Activated T-cell treated with anti-CD3 and anti-CD28 coated beads for 1 hour (primary cell): ENCODE data around the gene ARHGAP26.

Experiments
- DNase-seq: peaks from one replicate; pipeline ENCODE4 v3.0.0-alpha.2; 2020; ENCODE audit warnings: low read depth

ARHGAP26 gene

DNA sequence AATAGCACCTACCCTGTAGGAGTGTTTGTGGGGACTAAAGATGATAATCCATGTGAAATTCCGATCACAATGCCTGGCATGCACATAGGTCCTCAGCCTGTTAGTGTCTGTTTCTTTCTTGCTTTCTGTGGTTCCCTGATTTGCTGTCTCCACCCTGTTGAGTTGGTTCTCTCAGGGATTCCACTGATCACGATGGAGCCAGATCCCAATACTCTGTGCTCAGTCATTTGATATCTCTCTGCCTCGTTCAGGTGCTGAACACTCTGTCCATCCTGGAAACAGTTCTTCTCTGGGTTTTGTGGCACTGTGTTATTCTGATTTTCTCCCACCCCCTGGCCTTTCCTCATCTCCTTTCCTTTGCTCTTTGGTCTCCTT lies 60.8 kb downstream of the ARHGAP26 start:
- DNase-seq, result no peak

DNA sequence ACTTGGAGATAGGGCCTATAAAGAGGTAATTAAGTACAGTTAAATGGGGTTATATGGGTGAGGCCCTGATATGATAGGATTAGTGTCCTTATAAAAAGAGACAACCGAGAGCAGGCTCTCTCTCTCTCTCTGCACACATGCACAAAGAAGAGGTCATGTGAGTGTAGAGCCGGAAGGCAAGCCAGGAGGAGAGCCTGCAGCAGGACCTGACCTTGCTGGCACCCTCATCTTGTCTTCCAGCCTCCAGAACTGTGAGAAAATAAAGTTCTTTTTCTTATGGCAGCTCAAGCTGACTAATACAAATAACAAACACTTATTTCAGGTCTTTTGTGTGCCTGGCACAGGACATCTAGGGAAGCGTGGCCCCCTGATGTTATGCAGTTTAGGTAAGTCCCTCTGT lies 62.1 kb downstream of the ARHGAP26 start:
- no peak for DNase-seq

DNA sequence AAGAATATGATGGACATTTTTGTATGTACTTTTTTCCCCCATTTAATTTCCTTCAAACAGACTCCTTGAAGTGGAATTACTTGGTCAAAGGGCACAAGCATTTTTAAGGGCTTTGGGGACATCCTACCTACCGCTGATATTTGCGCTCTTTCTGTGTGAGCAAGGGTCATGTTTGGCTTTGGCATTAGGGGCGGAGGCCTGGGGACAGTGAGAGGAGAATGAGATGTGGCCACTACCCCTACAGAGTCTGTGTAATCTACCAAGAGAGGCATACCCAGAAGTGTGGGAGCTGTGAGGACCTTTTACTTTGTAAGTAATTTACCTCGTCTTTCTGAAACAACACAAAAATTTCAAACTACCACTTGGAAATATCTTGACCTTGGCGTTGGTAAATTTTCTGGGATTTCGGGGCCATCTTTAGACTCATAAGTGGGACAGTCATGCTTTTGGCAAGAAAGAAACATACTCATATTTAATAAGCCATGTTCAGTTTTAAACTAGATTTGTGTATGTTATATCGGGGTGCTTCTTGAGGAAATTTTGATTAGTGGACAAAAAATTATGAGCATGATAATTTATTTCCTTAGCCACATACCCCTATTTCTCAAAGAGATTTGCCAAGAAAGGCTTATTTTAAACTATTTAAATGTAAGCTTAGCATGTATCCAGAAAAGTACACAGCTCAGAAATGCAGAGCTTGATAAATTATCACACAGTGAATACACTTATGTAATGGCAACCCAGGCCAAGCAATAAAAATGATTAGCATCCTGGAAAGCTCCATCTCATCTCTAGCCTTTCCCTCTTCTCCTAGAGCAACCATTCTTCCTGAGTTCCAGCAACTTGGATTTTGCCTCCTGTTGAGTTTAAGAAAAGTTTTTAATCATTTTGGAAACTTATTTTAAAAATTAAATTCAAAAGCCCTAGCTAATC lies 63.6 kb downstream of the ARHGAP26 start:
- DNase-seq, result no peak

DNA sequence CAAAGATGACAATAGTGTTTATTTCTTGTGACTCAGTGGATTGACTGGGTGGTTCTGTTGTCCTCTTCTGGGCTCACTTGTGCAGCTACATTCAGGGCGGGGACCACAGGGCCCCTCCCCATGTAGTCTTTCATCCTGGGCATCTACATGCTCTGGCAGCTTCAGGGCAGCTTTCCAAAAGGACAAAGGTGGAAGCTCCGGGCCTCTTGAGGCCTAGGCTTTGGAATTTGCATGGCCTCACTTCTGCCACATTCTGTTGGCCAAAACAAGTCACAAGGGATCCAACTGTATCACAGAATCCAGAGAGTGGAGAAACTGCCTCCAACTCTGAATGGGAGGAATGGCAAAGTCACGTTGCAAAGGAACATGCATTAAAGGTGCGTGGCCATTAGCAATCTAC lies 64.3 kb downstream of the ARHGAP26 start:
- DNase-seq, result no peak

DNA sequence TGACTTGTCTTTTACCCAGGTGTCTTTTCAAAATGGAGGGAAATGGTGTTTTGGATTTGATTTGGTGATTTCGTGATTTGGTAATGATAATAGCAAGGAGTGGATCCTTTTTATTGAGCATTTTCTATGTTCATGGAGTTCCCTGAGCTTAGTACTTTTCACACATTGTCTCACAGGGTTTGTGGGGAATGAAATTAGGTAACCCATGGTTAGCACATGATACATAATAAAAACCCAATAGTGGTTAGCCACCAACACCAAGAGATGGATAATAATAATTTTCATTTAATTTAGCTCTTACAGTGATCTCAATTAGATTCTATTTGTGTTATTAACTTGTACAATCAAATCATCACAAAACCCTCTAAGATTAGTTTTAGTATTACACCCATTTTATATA lies 65.4 kb downstream of the ARHGAP26 start:
- DNase-seq, result no peak

DNA sequence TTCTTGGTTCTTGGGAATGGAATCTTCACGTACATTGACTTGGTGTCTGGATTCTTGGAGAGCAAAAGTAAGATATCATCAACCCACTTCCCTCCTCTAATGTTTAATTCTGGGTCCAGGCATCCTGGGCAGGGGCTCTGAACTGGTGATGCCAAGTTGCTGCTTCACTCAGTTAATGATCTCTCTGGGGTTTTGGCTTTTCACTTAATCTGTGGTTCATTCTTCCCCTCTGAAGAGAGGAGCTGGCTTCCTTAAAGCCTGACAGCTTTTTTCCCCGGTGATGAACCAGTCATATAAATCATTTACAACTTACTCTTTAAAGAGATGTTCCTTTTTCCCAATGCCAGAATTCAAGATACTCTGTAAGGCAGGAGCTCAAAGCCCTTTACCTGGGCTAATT lies 65.9 kb downstream of the ARHGAP26 start:
- DNase-seq, result no peak

DNA sequence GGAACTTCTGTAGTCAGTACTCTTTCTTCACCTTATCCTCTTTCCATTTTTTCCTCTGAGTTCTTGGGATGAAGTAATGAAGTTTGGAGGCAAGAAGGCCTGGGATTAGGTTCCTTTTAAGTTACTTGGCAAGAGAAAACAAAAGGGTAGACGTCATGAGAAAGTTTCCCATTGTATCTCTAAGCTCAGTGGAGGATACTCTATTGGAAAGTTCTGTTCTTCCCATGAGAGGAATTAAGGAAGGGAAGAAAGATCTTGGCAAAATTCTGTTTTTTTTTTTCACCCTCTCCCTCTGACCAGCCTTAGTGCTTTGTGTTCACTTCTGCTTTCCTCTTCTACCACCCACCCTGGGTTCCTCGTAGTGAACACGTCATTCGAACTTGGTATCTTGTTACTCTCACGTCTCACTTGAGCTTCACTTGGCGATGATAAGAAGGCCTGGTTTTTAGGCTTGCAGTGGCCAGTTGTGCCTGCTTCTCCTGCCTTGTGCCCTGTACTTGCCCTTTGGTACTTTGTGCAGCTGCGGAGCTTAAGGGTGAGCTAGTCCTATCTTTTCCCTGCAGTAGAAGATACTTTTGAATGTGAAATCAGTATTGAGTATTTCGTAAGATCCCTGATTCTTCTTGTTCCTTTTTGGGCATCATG lies 67.0 kb downstream of the ARHGAP26 start:
- no peak for DNase-seq

DNA sequence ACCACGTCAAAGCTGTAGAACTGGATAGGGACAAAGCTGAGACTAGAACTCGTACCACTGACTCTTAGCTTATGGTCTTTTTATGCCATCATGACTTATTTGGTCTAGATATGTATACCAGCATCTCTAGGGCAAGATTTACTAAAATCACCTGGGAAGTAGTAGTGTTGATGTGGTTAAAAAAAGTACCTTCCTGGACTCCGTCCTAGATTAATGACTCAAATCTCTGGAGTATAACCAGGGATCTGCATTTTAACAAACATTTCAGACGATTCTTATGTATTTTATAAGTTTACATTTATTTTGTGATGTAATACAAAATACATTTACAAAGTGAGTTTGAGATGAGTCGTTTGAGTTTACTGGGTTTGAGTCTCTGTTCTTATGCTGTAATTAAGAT lies 68.7 kb downstream of the ARHGAP26 start:
- DNase-seq, result no peak

DNA sequence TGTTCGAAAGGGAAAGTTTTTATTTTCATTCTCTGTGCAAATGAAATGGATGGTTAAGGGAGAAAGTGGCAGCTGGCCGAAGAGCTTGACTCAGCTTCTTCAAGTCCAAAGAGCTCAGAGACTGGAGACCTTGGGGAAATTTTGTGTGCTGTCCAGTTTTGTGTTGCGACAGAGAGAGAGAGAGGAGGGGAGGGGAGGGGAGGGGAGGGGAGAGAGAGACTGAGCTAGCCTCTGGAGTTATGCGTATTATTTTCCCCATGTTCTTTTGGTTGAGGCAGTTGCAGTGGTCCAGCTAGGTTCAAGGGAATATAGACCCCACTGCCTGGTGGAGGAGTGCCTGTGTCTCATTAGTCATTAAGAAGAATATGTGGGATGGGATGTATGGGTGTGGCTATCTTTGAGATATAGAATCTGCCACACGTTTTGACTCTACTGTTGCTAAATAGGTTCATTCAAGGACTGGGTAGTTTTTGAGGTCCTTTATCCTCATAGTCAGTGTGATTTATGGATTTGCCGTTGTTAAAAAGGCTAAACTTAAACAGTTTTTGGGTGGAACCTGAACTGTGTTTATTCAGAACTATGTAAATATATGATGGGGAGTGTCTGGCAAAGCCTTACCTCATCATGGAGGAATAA lies 69.7 kb downstream of the ARHGAP26 start:
- DNase-seq, result no peak

DNA sequence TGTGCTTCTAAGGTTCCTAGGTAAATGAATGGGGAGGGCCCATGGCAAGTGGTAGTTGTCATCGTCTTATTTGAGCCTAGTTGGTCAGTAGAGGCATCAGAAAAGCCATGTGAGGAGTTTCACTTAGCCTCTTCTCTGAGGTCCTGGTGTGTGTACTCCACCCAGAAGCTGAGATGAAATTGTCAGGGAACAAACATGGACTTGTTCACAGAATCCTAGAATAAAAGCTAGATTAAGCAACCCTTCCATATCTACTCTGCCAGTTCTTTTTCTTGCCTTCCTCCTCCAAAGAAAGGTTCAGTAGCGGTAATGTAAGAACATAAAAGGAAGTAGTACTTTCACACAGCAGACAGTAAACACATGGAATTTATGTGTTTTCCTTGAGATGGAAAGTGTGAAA lies 70.4 kb downstream of the ARHGAP26 start:
- DNase-seq, result no peak

DNA sequence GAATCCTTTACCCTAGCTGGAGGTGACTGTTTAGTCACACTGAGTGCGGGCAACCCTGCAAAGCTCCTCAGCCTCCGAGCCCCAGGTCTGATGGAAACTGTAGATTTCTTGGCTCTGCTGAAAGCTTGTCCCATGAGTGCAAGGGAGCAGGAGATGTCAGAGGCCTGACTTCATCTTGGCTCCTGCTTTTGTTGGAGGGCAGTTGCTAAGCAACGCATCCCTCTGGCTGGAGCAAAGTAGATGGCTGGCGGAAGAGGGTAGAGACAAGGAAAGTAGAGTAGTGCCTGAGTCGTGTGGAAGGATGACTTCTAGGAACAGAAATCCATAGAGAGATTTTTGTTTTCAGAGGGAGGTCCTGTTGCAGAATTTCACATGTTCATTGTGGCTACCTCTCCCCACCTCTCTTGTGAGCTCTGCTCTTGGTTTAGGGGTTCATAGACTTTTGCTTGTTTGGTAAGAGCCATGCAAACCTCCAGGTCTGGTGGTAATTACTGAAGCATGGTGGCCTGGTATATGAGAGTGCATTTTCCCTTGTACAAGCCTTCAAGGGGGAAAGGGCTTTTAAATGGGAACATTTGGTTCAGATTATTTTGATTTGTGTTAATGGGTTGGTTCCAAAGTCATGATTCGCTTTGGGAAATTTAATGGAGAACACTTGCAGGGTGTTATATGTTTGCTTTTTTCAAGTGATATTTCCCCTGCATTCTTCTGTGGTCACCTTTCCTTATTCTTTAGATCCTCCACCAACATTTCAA lies 71.5 kb downstream of the ARHGAP26 start:
- no peak for DNase-seq

DNA sequence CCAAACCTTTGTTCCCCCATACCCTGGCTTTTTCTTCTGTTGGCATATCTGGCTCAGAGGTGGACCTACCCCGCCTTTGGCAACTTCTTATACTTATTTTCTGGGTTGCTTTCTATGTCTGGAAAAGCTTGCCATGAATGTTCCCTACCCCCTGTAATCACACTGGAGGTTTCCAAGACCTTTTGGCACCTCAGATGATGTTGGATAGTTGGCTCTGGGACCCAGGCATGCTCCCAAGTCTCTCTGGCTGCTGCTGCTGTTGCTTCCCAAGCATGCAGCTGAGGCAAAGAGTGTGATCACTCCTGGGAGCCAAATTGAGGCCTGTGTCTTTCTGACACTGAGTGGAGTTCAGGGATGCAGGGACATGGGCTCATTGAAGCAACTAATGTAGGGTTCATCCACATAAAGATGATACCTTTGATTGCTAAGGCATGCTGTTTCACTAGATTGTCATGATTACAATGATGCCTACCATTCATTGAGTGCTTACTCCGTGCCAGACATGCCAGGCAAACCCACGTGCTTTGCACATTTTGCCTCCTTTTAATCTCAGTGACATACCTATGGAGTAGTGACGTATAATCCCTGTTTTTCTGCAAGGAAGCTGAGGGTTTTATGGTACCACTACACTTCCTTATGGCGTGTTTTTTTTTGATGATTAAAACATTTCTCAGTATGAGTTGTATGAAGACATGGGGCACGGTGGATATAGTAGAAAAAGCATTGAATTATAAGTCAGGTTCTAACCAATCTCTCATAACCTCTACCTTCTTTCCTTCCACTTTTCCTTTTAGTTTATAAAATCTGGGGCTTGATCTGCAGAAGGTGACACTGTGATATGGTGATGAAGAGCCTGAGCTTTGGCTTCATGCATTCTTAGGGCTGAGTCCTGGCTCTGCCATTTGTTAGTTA lies 73.1 kb downstream of the ARHGAP26 start:
- DNase-seq, result no peak

DNA sequence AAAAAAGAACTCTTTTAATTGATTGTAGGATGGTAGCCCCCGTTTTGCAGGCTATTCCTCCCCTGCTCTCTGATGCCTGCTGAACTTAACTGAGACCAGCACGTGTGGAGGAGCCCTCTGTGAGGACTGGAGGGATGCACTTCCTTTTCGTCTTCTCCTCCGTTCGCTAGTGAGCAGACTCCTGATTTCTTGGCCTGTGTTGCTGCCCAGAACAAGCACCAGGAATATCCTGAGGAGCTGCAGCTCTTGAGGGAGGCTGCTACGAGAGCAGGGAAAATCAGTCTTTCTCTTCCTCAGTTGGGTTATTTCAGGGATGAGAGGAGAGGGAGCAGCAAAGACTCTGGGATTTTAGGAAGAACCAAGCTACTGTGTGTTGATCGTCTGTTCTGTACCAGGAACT lies 74.7 kb downstream of the ARHGAP26 start:
- no peak for DNase-seq

DNA sequence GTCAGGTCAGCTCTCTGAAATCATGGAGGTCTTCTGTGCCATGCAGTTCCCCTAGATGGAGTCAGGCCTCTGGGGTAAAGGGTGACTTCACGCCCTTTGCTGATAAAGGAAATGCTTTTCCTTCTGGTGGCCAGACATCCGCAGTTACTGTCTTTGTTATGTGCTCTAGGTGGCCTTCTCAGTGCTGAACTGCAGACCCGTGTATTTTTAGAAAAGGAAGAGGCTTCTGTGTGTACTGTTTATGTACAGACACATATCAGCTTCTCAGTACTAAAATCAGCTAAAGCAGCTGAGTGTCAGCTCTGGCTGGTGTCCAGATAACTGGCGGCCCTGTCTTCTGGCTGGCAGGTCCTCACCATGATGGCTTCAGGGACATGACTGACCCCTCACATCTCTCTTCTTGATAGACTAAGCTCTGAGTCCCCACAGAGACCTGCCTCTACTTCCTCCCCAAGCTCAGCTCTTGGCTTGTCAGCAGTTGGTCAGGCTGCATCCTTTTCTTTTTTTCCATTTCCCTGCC lies 75.3 kb downstream of the ARHGAP26 start:
- DNase-seq, result no peak

DNA sequence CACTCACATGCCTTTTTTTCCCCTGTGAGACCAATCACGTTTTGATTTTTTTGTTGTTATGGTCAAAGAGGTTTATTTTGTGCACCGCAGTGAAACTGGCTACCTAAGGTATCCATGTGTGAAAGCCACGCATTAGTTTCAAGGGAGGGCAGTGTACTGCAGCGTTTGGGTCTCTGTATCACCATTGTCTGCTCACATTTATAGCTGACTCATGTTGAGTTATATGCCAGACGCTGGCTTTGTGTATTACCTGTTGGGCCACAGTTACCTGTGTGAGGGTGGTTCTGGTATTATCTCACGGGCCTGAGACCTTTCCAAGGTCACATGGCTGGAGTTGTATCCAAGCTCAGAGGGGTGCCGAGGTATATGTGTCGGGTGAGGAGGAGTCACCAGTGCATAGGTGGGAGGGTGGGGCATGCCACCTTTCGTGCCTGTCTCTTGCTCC lies 75.8 kb downstream of the ARHGAP26 start:
- DNase-seq, result no peak

DNA sequence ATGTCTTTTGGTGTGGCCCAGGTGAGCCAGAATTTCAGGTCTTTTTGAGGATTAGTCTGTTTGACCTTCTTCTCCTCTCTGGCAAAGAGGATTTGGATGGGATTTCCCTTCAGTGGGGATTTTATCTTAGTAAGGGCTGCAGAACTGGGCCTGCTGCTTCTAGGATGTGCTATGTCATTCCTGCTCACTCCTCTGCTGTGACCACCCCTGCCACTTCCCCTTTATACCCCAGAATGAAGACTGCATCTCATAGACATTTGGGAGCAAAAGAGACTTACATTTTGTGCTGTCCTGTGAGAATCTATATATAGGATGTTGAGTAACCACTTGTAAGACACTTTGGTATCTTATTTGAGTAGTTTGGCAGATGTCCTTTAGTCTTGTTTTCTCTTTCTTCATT lies 76.2 kb downstream of the ARHGAP26 start:
- no peak for DNase-seq

DNA sequence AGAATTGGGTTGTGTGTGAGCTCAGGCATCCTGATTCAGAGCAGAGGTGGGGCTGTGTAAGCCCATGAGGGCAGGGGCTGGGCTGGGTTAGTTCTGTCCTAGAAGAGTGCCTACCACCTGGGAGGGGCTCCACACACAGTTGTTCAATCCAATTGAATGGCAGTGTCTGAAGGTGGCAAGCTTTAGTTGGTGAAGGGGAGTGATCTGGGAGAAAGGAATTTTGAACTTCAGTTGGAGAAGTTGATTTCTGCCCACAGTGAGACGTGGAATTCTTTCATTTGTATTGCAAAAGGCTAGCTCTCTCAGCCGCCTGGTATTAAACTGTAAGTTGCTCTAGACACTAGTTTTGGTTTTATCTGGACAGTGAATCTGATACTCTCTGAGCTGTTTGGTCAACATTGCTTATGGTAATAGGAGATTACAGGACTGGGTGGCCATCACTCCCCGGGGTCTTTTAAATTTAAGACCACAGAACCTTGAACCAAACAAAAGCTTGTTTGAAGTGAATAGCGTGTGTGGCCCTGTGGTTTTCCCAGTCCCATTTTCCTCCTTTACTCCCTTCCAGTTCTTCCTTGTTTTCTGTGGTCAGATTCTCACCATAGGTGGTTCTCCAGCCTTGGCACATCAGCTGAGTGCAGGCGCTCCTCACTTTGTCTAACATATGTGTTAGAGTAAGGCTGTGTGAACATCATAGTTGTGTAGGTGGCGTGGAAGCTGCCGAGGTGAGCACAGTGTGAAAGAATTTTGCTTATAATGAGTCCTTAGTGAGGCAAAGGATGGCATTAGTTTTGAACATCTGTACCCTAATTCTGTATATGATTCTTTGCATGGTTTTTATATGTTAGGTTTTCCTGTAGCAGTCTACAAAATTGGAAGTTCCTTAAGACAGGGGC lies 78.0 kb downstream of the ARHGAP26 start:
- no peak for DNase-seq

DNA sequence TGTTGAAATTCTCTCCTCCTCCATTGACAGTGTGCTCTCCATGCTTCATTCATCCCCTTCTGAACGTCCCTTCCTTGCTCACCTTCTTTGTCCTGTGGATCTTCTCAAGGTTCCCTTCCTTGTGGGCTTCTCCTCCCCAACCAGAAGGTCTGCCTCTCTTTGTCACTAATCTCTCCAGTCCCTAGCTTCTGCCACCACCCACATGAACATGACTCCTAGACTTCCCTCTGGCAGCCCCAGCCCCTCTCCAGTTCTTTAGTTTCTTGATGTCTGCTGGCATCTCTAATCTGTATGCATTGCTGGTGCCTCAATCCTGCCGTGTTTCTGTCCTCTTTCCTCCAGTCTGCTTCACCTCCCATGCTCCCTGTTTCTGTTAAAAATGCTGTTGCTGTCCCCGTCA lies 79.3 kb downstream of the ARHGAP26 start:
- DNase-seq, result no peak

DNA sequence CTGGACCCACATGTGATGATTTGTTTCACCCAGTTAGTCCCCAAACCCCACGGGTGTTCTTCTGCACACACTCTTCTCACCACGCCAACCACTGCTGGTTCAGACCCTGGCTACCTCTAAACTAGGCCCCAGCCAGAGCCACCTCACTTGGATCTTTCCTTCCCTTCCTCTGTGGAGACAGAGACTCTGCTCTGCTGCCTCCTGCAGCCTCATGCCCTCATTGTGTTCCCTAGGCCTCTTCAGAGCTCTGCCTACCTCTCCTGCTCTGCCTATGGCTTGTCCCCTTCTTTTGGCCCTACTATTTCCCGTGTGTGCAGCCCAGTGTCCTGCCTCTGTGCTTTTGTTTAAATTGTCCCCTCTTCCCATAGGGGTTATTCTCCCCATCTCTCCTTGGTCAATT lies 79.7 kb downstream of the ARHGAP26 start:
- DNase-seq, result no peak

DNA sequence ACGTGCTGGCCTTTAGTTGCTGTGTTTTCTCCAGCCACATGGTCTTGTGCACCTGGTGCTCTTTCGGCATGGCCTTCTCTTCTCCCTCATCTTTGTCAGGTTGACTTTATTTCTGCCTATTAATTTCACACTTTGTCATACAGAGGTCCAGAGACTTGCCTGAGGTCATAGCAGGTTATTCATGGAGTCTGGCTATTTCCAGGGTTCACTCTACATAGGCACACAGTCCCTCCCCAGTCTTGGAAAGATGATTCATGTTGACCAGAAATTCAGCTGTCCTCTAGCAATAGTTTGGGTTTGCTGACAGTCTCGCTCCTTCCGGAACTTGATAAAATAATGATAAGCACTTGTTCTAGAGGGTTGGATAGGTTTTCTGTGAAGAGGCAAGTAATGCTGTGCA lies 81.6 kb downstream of the ARHGAP26 start:
- DNase-seq, result no peak
